GM18508 (cell line): ENCODE results near the gene GIMAP8.

Experiments
- ATAC-seq: cut with Tn5 transposase; IDR thresholded peaks from one replicate; pipeline ENCODE4 v1.9.1; 2021; ENCODE audit warnings: moderate number of reproducible peaks; ENCODE audit not compliant: insufficient read depth, unreplicated experiment

GIMAP8 gene

GRCh38 chr7:150432915-150433892 lies 17.2 kb upstream of the GIMAP8 start:
- ATAC-seq = no peak

- no peak for ATAC-seq
Observed at GRCh38 chr7:150434240-150434639, 16.2 kb upstream of the GIMAP8 start.

GRCh38 chr7:150435047-150435389 lies 15.4 kb upstream of the GIMAP8 start:
- ATAC-seq = no peak

- peak; percentile 92 for ATAC-seq
Observed at GRCh38 chr7:150435390-150436073, 14.9 kb upstream of the GIMAP8 start.

- no peak for ATAC-seq
Observed at GRCh38 chr7:150439967-150440366, 10.5 kb upstream of the GIMAP8 start.

GRCh38 chr7:150441524-150441923 lies 8.9 kb upstream of the GIMAP8 start:
- ATAC-seq = no peak

GRCh38 chr7:150442811-150443210 lies 7.6 kb upstream of the GIMAP8 start:
- ATAC-seq = no peak

GRCh38 chr7:150443793-150444540 lies 6.5 kb upstream of the GIMAP8 start:
- ATAC-seq = no peak

GRCh38 chr7:150444674-150445365 lies 5.6 kb upstream of the GIMAP8 start:
- no peak for ATAC-seq

- no peak for ATAC-seq
Observed at GRCh38 chr7:150446288-150446938, 4.0 kb upstream of the GIMAP8 start.

- peak; percentile 9 for ATAC-seq
Observed at GRCh38 chr7:150447966-150448788, 2.3 kb upstream of the GIMAP8 start.

- peak; percentile 59 for ATAC-seq
Observed at GRCh38 chr7:150448789-150449147, 1.7 kb upstream of the GIMAP8 start.

- no peak for ATAC-seq
Observed at GRCh38 chr7:150449206-150449952, 1.1 kb upstream of the GIMAP8 start.

GRCh38 chr7:150451097-150451793 lies 815 bp downstream of the GIMAP8 start:
- no peak for ATAC-seq

GRCh38 chr7:150451833-150452461 lies 1.5 kb downstream of the GIMAP8 start:
- no peak for ATAC-seq

GRCh38 chr7:150453181-150453580 lies 2.8 kb downstream of the GIMAP8 start:
- no peak for ATAC-seq

GRCh38 chr7:150453892-150454291 lies 3.5 kb downstream of the GIMAP8 start:
- no peak for ATAC-seq
